GM18511 (cell line): ENCODE data around the gene DNAJB1.
"Not testable (repeated sequence)": the region's sequence is repeated elsewhere in the genome, so short reads cannot be mapped to it uniquely, and the experiment has no call there.

Experiments
- ATAC-seq: cut with Tn5 transposase; IDR thresholded peaks from one replicate; pipeline ENCODE4 v1.9.1; 2021; ENCODE audit warnings: mild to moderate bottlenecking, moderate library complexity; ENCODE audit not compliant: unreplicated experiment

The DNAJB1 gene

DNA sequence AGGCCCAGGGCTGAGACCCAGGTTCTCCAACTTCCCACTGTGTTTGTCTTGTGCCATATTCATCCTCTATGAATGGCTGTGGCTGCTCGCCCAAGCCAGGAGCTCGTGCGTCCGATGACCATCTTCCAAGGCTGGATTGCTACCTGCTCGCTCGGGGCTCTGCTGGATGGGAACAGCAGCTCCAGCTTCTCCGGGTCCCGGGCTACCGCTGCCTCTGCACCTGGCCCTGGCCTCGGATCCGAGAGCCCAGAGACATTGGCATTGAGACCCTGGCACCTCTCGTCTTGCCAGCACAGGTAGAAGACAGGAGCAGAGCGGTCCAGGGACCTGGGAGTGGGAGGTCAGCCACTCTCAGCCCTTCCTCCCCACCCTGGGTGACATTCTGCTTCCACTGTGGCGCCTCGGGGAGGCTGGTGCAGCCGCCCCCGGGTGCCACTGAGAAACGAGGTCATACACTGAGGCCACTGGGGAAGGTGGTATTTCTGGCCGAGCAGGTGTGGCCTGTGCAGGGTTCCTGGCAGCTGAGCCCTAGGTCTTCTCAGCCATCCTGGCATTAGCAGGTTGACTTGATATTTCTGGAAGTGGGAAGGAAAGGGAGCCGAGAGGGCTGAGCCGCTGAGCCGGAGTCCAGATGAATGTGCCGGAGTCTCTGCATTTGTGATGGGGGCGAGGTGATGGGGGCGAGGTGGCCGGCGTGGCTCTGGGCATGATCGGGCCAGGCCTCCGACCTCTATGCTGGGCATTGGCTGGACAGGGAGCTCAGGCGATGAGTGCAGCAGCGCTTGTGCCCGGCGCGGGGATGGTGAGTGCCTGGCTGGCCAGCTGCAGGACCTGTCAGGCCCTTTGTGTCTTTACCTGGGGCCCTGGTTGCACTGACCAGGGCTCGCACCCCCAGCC lies 35.1 kb upstream of the DNAJB1 start:
- ATAC-seq: no peak

DNA sequence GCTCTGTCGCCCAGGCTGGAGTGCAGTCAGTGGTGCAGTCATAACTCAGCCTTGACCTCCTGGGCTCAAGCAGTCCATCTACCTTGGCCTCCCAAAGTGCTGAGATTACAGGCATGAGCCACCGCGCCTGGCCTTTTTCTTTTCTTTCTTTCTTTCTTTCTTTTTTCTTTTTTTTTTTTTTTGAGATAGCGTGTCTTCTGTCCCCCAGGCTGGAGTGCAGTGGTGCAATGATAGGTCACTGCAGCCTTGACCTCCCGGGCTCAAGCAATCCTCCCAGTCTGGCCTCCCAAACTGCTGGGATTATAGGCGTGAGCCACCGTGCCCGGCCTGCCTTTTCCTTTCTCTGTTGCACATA lies 33.8 kb upstream of the DNAJB1 start:
- ATAC-seq: not testable (repeated sequence)

DNA sequence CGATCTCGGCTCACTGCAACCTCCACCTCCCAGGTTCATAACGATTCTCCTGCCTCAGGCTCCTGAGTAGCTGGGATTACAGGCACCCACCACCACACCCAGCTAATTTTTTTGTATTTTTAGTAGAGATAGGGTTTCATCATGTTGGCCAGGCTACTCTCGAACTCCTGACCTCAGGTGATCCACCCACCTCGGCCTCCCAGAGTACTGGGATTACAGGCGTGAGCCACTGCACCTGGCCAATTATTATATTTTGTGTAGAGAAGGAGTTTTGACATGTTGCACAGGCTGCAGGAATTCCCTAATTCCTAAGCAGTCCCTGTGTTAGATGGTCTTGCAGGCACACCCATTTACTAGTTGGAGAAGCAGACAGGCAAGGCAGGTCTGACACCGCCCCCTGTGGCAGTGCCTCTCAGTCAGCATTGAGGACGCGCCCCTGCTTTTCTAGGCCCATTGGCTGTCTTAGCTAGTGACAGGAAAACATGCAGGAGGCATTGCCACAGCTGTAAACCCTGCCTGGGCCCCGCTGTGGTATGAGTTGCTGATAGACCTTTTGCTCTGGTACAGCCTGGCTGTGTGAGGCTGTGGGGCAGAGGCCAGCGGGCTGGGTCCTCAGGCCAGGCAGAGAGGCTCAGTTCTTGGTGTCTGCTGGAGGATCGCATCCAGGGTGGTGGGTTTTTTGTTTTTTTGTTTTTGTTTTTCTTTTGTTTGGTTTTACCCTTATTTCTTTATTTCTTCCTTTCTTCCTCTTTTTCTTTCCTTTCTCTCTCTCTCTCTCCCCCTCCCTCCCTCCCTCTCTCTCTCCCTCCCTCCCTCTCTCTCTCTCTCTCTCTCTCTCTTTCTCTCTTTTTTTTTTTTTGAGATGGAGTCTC lies 33.2 kb upstream of the DNAJB1 start:
- not testable (repeated sequence) for ATAC-seq

DNA sequence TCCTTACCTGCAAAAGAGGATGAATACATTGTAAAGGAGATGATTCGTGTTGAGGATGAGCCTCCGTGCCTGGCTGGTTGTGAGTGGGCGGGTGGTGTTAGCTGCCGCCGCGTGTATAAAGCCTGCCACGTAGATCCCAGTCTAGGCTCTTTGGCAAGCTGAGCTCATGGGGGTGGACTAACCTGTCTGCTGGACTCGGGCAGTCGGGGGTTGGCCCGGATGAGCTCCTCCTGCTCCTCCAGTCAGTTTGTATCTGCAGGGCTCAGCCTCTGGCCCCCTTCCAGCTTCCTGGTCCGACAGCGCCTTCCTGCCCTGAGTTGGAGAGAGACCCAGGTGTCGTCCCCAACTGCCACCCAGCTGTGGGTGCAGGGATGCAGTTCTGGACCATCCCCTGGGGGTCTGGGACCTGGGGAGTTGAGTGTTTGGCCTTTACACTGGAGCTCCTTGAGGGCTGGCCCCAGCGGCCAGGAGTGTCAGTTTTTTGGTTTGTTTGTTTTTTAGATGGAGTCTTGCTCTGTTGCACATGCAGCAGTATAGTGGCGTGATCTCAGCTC lies 32.1 kb upstream of the DNAJB1 start:
- ATAC-seq: no peak

DNA sequence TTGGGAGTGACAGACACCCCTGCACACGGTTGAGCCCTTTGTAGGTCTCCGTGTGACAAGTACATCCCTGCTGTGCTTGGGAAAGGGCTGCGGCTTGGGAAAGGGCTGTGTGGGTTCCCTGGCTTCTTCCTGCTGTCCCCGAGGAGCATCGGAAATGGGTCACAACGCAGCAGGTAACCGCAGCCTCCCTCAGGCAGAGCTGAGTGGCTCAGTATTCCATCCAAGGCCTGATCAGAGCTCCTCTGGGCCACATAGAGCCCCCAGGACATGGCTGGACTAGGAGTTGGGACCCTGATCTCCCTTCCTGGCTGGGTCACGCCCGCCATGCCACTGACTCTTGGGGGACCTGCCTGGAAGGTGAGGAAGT lies 27.5 kb upstream of the DNAJB1 start:
- no peak for ATAC-seq

DNA sequence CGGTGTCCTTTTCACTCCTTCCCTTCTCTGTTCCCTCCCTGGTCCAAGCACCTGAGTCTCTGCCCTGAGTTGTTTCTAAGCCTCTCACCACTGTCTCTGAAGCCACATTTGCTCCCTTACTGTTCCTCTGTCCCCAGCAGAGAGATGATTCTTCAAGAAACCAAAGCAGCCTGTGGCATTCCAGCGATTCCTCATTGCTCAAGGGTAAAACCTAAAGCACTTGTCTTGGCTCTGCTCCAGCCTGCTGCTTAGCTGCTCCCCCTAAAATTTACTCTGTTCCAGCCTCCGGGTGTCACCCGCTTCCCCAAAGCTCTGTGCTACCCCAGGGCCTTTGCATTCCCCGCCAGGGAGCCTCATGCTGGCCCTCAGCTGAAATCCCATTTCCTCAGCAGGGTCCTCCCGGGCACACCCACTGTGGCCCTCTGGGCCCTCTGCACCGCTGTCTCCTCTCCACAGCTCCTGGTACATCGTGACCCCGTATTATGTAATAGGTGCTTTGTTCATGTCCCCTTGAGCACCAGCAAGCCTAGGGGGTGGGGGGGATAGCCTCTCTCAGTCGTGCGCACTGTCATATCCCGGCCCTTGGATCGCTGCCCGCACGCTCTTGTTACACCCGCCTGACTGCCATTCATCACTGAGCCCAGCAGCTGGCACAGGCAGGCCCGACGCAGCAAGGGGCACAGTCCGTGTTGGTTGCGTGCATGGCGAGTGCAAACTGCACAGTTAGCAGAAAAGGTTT lies 26.9 kb upstream of the DNAJB1 start:
- ATAC-seq: no peak

DNA sequence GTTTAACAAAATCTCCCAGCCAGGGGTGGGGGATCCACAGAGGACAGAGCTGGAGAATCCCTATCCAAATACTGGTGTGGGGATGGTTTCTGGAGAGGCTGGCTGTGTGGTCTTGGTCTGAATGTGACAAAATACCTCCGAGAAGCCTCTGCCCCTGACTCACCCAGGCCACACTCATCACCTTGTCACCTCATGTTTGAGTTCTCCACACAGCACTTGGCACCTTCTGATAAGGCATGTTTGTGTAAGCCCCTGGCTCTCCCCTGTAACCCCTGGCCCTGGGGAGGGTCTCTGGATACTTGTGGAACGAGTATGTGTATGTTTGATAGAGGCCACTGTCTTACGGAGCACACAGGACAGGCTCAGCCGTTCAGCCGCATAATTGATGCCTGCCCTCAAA lies 25.9 kb upstream of the DNAJB1 start:
- no peak for ATAC-seq

DNA sequence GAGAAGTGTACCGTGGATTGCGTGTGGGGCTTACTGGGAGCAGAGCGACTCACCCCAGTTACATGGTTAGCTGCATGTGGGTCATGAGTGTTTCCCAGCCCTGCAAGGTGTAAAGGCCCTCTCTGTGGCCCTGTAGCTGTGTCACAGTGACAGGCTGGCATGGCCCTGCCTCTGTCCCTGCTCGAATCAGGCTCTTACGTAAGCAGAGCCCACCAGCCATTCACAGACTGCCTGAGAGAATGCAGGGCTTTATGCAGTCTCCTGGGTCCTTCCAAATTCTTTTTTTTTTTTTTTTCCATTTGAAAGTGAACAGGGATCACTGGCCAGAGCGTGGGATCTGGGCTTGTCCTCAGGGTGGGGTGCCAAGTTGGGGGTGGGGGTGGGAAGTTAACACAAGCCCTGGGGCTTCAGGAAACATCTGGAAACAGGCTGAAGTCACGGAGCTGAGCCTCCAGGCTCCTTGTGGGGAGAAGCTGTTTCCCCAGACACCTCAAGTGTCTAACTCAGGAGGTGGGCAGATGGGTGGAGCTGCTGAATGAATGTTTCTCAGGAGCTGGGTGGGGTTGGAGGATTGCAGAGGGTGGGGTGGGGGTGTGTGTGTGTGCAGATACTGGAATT lies 24.6 kb upstream of the DNAJB1 start:
- no peak for ATAC-seq

DNA sequence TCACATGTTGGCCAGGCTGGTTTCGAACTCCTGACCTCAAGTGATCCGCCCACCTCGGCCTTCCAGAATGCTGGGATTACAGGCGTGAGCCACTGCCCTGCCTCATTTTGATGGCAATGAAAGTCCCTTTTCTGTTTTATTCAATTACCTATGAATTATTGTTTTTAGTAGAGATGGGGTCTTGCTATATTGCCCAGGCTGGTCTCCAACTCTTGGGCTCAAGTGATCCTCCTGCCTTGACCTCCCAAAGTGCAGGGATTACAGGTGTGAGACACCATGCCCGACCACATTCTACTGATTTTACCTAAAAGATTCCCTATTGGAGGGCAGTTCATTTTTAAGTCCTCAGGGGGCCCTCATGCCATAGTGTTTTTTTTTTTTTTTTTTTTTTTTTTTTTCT lies 23.8 kb upstream of the DNAJB1 start:
- ATAC-seq: not testable (repeated sequence)

DNA sequence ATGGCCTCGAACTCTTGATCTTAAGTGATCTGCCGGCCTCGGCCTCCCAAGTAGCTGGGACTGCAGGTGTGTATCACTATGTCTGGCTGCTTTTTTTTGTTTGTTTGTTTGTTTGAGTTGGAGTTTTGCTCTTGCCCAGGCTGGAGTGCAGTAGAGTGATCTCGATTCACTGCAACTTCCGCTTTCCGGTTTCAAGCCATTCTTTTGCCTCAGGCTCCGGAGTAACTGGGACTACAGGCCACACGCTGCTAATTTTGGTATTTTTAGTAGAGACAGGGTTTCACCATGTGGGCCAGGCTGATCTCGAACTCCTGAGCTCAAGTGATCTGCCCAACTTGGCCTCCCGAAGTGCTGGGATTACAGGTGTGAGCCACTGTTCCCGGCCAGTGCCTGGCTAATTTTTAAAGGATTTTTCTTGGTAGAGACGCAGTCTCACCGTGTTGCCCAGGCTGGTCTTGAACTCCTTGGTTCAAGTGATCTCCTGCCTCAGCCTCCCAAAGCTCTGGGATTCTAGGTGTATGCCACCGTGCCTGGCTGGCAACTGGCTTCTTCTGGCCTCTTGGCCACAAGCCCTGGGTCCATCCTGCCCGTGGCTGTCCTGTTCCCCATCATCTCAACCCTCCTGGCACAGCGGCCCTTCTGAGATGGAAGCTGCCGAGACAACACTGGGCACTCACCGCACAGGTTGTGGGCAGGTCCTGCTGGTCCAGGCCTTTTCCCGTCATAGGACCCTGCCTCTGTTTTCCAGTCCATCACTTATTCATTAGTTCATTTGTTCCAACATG lies 22.7 kb upstream of the DNAJB1 start:
- ATAC-seq: no peak

DNA sequence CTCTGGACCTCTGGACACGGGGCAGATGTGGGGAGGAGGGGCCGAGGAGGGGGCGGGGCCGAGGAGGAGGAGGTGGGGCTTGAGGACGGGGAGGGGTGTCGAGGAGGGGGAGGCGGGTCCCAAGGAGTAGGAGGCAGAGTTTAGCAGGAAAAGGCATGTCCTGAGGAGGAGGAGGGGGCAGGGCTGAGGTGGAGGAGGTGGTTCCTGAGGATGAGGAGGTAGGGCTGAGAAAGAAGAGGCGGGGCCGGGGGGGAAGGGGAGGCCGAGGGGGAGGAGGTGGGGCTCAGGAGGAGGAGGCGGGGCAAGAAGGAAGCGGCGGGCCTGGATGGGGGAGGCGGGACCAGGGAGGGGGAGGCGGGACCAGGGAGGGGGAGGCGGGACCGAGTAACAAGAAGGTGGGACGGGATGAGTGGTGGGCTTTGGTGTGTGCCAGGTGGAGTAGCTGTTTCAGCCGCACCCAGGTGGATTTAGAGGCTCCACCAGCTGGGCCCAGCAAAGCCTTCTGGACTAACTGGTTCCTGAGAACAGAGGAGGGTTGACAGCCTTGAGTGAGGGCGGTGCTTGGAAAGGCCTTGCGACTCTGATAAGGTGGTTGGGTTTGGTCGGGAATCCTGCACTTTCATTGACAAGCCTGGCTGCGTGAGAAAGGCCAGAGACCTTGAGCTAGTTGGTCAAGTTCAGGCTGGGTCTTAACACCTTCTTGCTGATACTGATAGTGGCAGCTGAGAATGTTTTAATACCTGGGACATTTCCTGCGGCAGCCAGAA lies 18.9 kb upstream of the DNAJB1 start:
- no peak for ATAC-seq

DNA sequence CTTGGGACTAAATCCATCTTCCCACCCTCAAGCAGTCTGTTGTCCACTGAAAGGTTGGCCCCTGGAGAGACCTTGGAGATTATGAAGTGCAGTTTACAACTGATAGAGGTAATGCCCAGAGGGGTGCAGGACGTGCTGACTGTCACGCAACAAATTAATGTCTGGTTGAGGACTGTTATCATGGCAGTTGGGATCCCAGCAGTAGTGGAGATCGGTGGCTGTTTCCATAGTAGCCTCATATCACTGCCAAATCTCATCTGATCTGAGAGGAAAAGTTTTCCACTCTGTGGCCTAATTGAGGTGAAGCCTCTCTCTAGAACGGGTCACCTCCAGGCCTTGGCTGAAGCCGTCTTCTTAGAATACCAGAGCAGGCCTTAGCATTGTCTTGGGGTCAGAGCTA lies 15.3 kb upstream of the DNAJB1 start:
- ATAC-seq: no peak

DNA sequence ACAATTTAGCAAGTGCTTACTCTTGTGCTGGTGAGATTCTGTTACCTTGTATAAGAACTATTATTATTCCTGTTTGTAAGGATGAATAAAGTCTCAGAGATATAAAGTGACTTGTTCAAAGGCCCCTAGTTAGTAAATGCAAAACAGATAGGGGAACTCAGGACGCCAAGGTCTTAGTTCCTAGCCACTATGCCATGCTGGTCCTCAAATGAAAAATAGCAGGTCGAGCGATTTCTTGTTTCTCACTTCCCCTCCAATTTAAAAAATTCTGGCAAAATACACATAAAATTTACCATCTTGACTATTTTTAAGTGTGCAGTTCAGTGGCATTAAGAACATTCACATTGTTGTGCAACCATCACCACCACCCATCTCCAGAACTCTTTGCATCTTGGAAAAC lies 12.3 kb upstream of the DNAJB1 start:
- no peak for ATAC-seq

DNA sequence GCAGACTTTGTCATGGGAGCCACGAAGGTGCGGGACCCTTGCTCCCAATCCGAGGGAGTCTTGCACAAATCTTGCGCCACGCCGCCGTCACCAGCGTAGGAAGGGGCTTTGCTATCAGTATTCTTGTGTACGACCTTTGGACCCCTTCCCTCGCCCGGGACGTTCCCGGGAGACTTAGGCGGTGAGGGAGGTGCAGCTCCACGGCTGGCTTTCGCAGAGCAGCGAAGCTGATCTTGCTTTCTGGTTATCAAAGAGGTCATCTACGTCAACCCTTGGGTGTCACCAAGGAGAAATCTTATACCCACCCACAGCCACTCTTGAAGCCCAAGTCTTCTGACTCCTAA lies 11.8 kb upstream of the DNAJB1 start:
- ATAC-seq: no peak

DNA sequence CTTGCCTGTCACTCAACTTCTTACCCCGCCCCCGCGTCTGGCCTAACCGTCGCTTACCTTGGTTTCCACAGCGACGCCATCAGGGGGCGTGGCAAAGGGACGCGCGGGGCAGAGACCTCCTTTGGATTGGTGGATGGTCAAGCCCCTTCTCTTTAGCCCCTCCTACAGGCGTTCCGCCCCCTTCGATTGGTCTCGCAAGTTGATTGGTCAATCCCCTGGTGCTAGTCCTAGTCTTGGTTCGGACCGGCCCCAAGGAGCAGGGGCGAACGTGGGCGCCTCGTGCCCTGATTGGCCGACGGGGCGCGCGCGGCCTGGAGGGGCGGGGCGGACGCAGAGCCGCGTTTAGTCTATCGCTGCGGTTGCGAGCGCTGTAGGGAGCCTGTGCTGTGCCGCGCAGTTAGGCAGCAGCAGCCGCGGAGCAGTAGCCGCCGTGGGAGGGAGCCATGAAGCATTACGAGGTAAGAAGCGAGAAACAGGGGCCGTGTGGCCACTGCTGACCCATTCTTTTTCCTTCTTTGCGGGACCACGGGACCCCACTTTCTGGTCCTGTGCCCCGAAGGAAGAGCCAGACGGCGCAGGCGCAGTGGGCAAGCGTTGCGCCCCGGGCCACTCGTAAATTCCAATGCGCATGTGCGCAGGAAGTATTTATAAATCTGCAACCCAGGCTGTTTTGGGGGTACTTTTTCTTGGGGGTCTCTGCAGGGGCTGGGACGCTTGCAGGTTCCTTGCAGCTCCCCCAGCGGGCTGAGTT lies 11.2 kb upstream of the DNAJB1 start, which contains the start of gene TECR:
Gene TECR, plus strand, starts transcription at position 341 of the 751 bp plus-strand sequence. Its CDS starts 103 bp downstream, at position 444.
- peak; percentile 97 for ATAC-seq

DNA sequence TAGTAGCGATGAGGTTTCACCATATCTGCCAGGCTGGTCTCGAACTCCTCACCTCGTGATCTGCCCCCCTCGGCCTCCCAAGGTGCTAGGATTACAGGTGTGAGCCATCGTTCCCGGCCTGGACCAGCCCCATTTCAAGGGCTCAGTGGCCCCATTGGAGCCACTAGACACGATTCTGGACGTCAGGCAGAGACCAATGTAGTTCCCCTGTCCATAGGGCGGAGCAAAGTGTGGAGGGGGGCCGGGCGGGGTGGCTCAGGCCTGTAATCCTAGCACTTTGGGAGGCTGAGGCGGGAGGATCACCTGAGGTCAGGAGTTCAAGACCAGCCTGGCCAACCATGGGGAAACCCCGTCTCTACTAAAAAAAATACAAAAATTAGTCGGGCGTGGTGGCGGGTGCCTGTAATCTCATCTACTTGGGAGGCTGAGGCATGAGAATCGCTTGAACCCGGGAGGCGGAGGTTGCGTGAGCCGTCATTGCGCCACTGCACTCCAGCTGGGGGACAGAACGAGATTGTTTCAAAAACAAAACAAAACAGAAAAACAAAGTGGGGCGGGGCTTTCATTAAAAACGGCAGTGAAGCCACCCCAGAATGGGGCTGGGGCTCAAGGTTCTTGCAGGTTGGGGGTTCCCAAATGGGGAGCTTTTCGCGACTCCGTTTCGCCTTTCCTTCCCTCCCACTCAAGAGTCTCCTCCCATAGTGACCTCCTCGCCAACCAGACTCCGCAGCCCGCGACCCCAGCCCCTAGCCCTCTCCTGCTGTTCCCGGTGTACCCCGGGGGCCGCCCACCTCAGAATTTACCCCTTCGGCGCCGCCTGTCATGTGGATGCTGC lies 10.4 kb upstream of the DNAJB1 start:
- no peak for ATAC-seq

DNA sequence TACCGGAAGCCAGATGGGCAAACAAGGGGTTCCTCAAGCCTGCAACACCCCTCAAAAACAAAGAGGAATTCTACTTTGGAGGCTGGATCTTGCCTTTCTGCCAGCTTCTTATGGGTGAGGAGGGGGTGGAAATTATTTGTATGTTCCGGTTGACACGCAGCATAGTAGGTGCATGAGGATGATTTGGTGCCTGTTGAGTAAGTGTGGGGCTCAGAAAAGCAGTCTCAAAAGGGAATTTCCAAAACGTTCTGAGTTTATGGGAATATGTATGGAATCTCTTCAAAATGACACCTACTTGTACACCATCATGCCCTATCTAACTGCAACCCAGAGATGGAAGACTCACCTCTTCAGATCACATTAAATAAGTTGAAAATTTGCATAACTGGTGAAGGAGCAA lies 8.2 kb upstream of the DNAJB1 start:
- ATAC-seq: no peak

DNA sequence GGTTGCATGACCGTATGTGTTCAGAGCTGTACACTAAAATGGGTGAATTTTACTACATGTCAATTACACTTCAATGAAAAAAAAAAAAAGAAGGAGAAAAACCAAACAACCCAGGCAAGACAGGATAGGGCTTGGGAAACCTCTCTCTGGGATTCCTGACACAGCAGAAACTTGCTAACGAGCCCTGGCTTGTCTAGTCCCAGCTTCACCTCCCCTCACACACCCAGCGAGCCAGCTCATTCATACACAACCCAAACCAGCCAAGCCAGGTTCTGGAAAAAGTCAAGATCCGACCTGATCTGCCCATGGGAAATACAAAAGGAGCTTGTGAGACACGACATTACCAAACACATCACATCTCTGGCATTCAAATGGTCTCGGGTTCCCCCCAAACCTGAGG lies 7.5 kb upstream of the DNAJB1 start:
- no peak for ATAC-seq
